SK-N-SH (cell line): ENCODE results near the gene BRSK1. TPM values are rescaled to one million over a fixed set of nuclear protein-coding genes. Genes with fewer than 3 reads are reported as not detected.

Source experiments
- CTCF ChIA-PET: fragments of 300-600, 350-600 bp; formaldehyde crosslinking; extraction: SDS; loops from one replicate; lab custom pipeline; 2021; lab: Yijun Ruan, JAX
- POLR2A ChIA-PET: fragments of 350-600 bp; sonication (Branson Sonifier 250); formaldehyde crosslinking; extraction: SDS; loops from one replicate; lab custom pipeline; 2020; ENCODE audit warnings: antibody characterized with exemption, inconsistent platforms; lab: Yijun Ruan, JAX
- DNase-seq: peaks from one replicate; pipeline ENCODE4 v3.0.0; 2012
- H2AFZ ChIP-seq: fragments of 200-600 bp; sonication (generic); 2 replicates; pipeline ENCODE4 v1.8.1; 2016; ENCODE audit warnings: antibody characterized with exemption, mild to moderate bottlenecking, low read depth
- H3F3A ChIP-seq: fragments of 200-600 bp; sonication (generic); replicated peaks from 2 replicates; pipeline ENCODE3; 2016; ENCODE audit warnings: antibody characterized with exemption, mild to moderate bottlenecking; ENCODE audit not compliant: insufficient read depth
- H3K27ac ChIP-seq, 2 experiments: fragments of 200-500 bp in 1 of 2; fragments of 200-600 bp in 1 of 2; sonication (Bioruptor generic) in 1 of 2; sonication (generic), shearing (Covaris generic) in 1 of 2; 2 replicates each; pipeline versions ENCODE4 v1.5.1 to v1.6.1; 2014 to 2016; ENCODE audit warnings: low read depth in 2 of 2, inconsistent platforms in 1 of 2, low read length in 1 of 2, mild to moderate bottlenecking in 1 of 2, mixed read lengths in 1 of 2
- H3K27me3 ChIP-seq: fragments of 200-600 bp; sonication (generic), shearing (Covaris generic); 2 replicates; pipeline ENCODE4 v1.6.1; 2016; ENCODE audit warnings: mixed run types; ENCODE audit not compliant: insufficient read depth
- H3K36me3 ChIP-seq, 2 experiments: fragments of 200-500 bp in 1 of 2; fragments of 200-600 bp in 1 of 2; sonication (Bioruptor generic) in 1 of 2; sonication (generic) in 1 of 2; replicated peaks in 1 of 2; 2 replicates each; pipeline versions ENCODE3 to v1.5.1; 2014 to 2016; ENCODE audit warnings: low read length in 1 of 2, mild to moderate bottlenecking in 1 of 2; ENCODE audit not compliant: insufficient read depth in 2 of 2, control insufficient read depth in 1 of 2
- H3K4me1 ChIP-seq, 2 experiments: fragments of 200-500 bp in 1 of 2; fragments of 200-600 bp in 1 of 2; sonication (Bioruptor generic) in 1 of 2; sonication (generic), shearing (Covaris generic) in 1 of 2; 2 replicates each; pipeline versions ENCODE4 v1.5.1 to v1.6.1; 2014 to 2016; ENCODE audit warnings: low read depth in 1 of 2, low read length in 1 of 2, mixed run types in 1 of 2; ENCODE audit not compliant: insufficient read depth in 2 of 2, control insufficient read depth in 1 of 2
- H3K4me2 ChIP-seq: fragments of 200-600 bp; sonication (generic), shearing (Covaris generic); 2 replicates; pipeline ENCODE4 v1.6.1; 2017; ENCODE audit warnings: mixed run types
- H3K4me3 ChIP-seq, 2 experiments: fragments of 200-500 bp in 1 of 2; fragments of 200-600 bp in 1 of 2; sonication (Bioruptor generic) in 1 of 2; sonication (generic), shearing (Covaris generic) in 1 of 2; 2 replicates each; pipeline versions ENCODE4 v1.5.1 to v1.8.1; 2014 to 2016; ENCODE audit warnings: low read depth in 2 of 2, inconsistent platforms in 1 of 2, low read length in 1 of 2, mild to moderate bottlenecking in 1 of 2, mixed read lengths in 1 of 2, moderate library complexity in 1 of 2
- H3K79me2 ChIP-seq: fragments of 200-600 bp; sonication (generic); 2 replicates; pipeline ENCODE4 v1.8.1; 2017; ENCODE audit warnings: mild to moderate bottlenecking; ENCODE audit not compliant: insufficient read depth
- H3K9ac ChIP-seq: fragments of 200-600 bp; sonication (generic); 2 replicates; pipeline ENCODE4 v1.6.1; 2017; ENCODE audit warnings: mixed run types
- H3K9me2 ChIP-seq: fragments of 200-600 bp; sonication (generic); 2 replicates; pipeline ENCODE4 v1.6.1; 2017; ENCODE audit warnings: mixed run types
- H3K9me3 ChIP-seq: fragments of 200-600 bp; sonication (generic); 2 replicates; pipeline ENCODE4 v1.6.1; 2017; ENCODE audit warnings: mixed run types, mild to moderate bottlenecking, moderate library complexity
- H4K20me1 ChIP-seq: fragments of 200-600 bp; sonication (generic); 2 replicates; pipeline ENCODE4 v1.6.1; 2017; ENCODE audit warnings: mild to moderate bottlenecking, mixed run types; ENCODE audit not compliant: insufficient read depth
- CHD2 ChIP-seq: fragments of 150-350 bp; IDR thresholded peaks from 2 replicates; pipeline ENCODE4 v1.6.1; 2018; ENCODE audit warnings: low read length; ENCODE audit not compliant: partially characterized antibody
- CTCF ChIP-seq: fragments of 200-600 bp; sonication (generic); IDR thresholded peaks from 2 replicates; pipeline ENCODE4 v1.6.1; 2017; ENCODE audit warnings: antibody characterized with exemption, mild to moderate bottlenecking, moderate library complexity
- EP300 ChIP-seq, 2 experiments: IDR thresholded peaks; 2 replicates each; pipeline versions ENCODE4 v1.4.0 to v1.6.1; 2012; ENCODE audit warnings: borderline replicate concordance in 1 of 2, low read depth in 1 of 2, low read length in 1 of 2
- FOSL2 ChIP-seq: IDR thresholded peaks from 2 replicates; pipeline ENCODE4 v1.4.0; 2012; ENCODE audit warnings: low read depth, mild to moderate bottlenecking, moderate library complexity, borderline replicate concordance
- FOXM1 ChIP-seq: IDR thresholded peaks from 2 replicates; pipeline ENCODE4 v1.4.0; 2012; ENCODE audit warnings: low read depth, mild to moderate bottlenecking
- IRF3 ChIP-seq: fragments of 150-350 bp; IDR thresholded peaks from 2 replicates; pipeline ENCODE4 v1.6.1; 2016; ENCODE audit warnings: mild to moderate bottlenecking, low read depth, low read length
- MEF2A ChIP-seq: IDR thresholded peaks from 2 replicates; pipeline ENCODE4 v1.4.0; 2012; ENCODE audit warnings: low read depth, borderline replicate concordance
- MXI1 ChIP-seq: IDR thresholded peaks from 2 replicates; pipeline ENCODE4 v1.6.1; 2012; ENCODE audit warnings: mild to moderate bottlenecking, low read depth, low read length, improper control_type of control experiment
- NFIC ChIP-seq: IDR thresholded peaks from 2 replicates; pipeline ENCODE4 v1.4.0; 2012; ENCODE audit warnings: borderline replicate concordance
- NRF1 ChIP-seq: IDR thresholded peaks from 2 replicates; pipeline ENCODE4 v1.6.1; 2012; ENCODE audit warnings: low read depth, mild to moderate bottlenecking, low read length
- RAD21 ChIP-seq: IDR thresholded peaks from 2 replicates; pipeline ENCODE4 v1.6.1; 2012; ENCODE audit warnings: mild to moderate bottlenecking, low read length
- RCOR1 ChIP-seq: fragments of 150-350 bp; IDR thresholded peaks from 2 replicates; pipeline ENCODE4 v1.6.1; 2017; ENCODE audit warnings: antibody characterized with exemption, low read length
- RFX5 ChIP-seq: IDR thresholded peaks from 2 replicates; pipeline ENCODE4 v1.6.1; 2012; ENCODE audit warnings: mild to moderate bottlenecking, improper control_type of control experiment, low read length
- TAF1 ChIP-seq: IDR thresholded peaks from 2 replicates; pipeline ENCODE4 v1.6.1; 2012; ENCODE audit warnings: low read depth, mild to moderate bottlenecking, low read length, moderate library complexity, borderline replicate concordance
- YY1 ChIP-seq: IDR thresholded peaks from 2 replicates; pipeline ENCODE4 v1.4.0; 2012; ENCODE audit warnings: low read depth, mild to moderate bottlenecking
- ZBTB33 ChIP-seq: IDR thresholded peaks from 2 replicates; pipeline ENCODE4 v1.4.0; 2012; ENCODE audit warnings: low read depth, borderline replicate concordance
- WGBS: methylation state at CpG from one replicate; pipeline ENCODE4 v1.1.6; 2017; ENCODE audit warnings: low lambda C conversion rate; 5-methylcytosine and 5-hydroxymethylcytosine counted together
- polyA plus RNA-seq, 3 experiments: library from polyadenylated mRNA; depleted of rRNA; stranded (reverse); fragments of >200 nt; gene quantifications; 2 replicates each; pipeline ENCODE4 v1.2.3, GENCODE V29; 2012
- TF ChIP-seq, protein P1 (sequence below): IDR thresholded peaks from 2 replicates; pipeline ENCODE4 v1.4.0; 2012; ENCODE audit warnings: low read depth
- TF ChIP-seq, protein P2 (sequence below): IDR thresholded peaks from 2 replicates; pipeline ENCODE4; 2012
- TF ChIP-seq, protein P3 (sequence below): fragments of 150-350 bp; IDR thresholded peaks from 2 replicates; pipeline ENCODE4 v1.6.1; 2017; ENCODE audit warnings: antibody characterized with exemption, low read length, low read depth, borderline replicate concordance

Gene BRSK1
- polyA plus RNA-seq, 1 of the 3 experiments (the other 2 are of a cell fraction): 49.7 TPM

DNA sequence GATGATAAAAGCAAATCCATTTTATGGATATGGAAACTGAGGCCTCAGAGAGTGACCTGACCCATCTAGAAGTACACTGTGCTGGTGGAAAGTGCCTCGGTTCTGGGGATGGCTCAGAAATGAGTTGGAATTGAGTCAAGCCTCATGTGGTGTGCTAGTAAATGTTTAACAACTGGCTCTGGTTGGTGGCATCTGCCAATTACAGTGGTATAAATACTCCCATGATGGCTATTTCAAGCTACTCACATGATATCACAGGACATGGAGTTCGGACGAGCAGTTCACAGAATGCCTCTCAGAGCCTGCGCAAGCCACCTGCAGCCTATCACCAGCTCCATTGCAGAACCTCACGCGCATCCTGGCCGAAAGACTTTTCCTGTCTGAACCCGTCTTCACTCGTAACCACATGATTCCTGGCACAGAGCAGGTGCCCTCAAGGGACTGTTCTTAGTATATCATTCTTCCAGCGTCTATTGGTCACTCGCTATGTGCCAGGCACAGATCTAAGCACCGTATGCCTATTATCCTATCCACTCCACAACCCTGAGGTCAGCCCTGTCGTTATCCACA, 32.2 kb downstream of the BRSK1 start:
- H4K20me1 ChIP-seq: no peaks in the 10 kb centered on the region
- no peaks in the 10 kb centered on the region for H3F3A ChIP-seq
- ChIA-PET CTCF (interaction anchor here (1.0 to 7.7 kb wide), 3 partner anchors 14 to 102 kb away, joined by 3 to 46 read pairs (median 9); no protein-coding TSS in a partner anchor), POLR2A (no interaction called here)
- H3K36me3 ChIP-seq: no peaks in the 10 kb centered on the region
- no peaks in the 10 kb centered on the region for H3K9me2 ChIP-seq
- H3K4me2 ChIP-seq: no peak overlapping the region
- no peaks in the 10 kb centered on the region for H3K4me1 ChIP-seq
- no peaks in the 10 kb centered on the region for H3K27me3 ChIP-seq
- 78% methylated on average over 13 of the region's 13 CpGs for WGBS
- no peaks in the 10 kb centered on the region for H3K79me2 ChIP-seq
- TF ChIP-seq RAD21: no peak
- TF ChIP-seq TAF1: no peak
- TF ChIP-seq RCOR1: no peak
- no peak for TF ChIP-seq YY1
- TF ChIP-seq, protein P1, sequence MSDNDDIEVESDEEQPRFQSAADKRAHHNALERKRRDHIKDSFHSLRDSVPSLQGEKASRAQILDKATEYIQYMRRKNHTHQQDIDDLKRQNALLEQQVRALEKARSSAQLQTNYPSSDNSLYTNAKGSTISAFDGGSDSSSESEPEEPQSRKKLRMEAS: no peak
- TF ChIP-seq, protein P2, sequence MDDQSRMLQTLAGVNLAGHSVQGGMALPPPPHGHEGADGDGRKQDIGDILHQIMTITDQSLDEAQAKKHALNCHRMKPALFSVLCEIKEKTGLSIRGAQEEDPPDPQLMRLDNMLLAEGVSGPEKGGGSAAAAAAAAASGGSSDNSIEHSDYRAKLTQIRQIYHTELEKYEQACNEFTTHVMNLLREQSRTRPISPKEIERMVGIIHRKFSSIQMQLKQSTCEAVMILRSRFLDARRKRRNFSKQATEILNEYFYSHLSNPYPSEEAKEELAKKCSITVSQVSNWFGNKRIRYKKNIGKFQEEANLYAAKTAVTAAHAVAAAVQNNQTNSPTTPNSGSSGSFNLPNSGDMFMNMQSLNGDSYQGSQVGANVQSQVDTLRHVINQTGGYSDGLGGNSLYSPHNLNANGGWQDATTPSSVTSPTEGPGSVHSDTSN: no peak
- TF ChIP-seq EP300 (IDR thresholded peaks at IDR 0.05; ENCODE audit: borderline replicate concordance in 1 of 2, low read depth in 1 of 2, low read length in 1 of 2): no peak
- no peak for TF ChIP-seq MXI1
- TF ChIP-seq NFIC: no peak
- no peak for TF ChIP-seq FOXM1
- no peak for TF ChIP-seq ZBTB33
- TF ChIP-seq MEF2A: no peak
- TF ChIP-seq IRF3: no peak
- no peak for TF ChIP-seq FOSL2
- no peak for TF ChIP-seq CHD2
- TF ChIP-seq NRF1: no peak
- no peak for TF ChIP-seq RFX5
- TF ChIP-seq CTCF: no peak
- TF ChIP-seq, protein P3, sequence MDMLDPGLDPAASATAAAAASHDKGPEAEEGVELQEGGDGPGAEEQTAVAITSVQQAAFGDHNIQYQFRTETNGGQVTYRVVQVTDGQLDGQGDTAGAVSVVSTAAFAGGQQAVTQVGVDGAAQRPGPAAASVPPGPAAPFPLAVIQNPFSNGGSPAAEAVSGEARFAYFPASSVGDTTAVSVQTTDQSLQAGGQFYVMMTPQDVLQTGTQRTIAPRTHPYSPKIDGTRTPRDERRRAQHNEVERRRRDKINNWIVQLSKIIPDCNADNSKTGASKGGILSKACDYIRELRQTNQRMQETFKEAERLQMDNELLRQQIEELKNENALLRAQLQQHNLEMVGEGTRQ: no peak
- no peak for DNase-seq
- H2AFZ ChIP-seq: no peak overlapping the region
- no peaks in the 10 kb centered on the region for H3K9me3 ChIP-seq
- H3K27ac ChIP-seq: no peak overlapping the region
- H3K4me3 ChIP-seq: no peak overlapping the region
- no peak overlapping the region for H3K9ac ChIP-seq
